IMR-90 (cell line): ENCODE measurements around the gene ZCWPW1. TPM values are rescaled to one million over a fixed set of nuclear protein-coding genes. Genes with fewer than 3 reads are reported as not detected.

ENCODE experiments used
- ATAC-seq: fragments of 200-7000 bp; cut with Tn5 transposase; 2 replicates; pipeline ENCODE4 v1.9.1; 2020; ENCODE audit warnings: low read depth, mild to moderate bottlenecking, moderate library complexity
- BruUV-seq: library from RNA; stranded (reverse); fragments of 400-500 nt; replicated peaks from 2 replicates; lab custom pipeline; 2021; lab: Mats Ljungman, UMichigan
- CTCF ChIA-PET: fragments of 300-600 bp; formaldehyde crosslinking; extraction: SDS; loops from one replicate; lab custom pipeline; 2021; ENCODE audit warnings: antibody characterized with exemption; lab: Yijun Ruan, JAX
- POLR2A ChIA-PET: fragments of 300-600 bp; sonication (Branson Sonifier 250); formaldehyde crosslinking; loops from one replicate; lab custom pipeline; 2022; ENCODE audit warnings: antibody characterized with exemption; ENCODE audit not compliant: unreplicated experiment; lab: Charles Lee
- DNase-seq: peaks from one replicate; pipeline ENCODE4 v3.0.0; 2013
- H2AFZ ChIP-seq: replicated peaks from 2 replicates; pipeline ENCODE3; 2013; ENCODE audit warnings: low read length, mild to moderate bottlenecking; ENCODE audit not compliant: poor library complexity
- H2AK5ac ChIP-seq: 2 replicates; pipeline ENCODE4 v1.6.1; 2013; ENCODE audit warnings: low read depth, low read length, inconsistent platforms
- H2AK9ac ChIP-seq: replicated peaks from 2 replicates; pipeline ENCODE3; 2013; ENCODE audit warnings: mild to moderate bottlenecking, low read depth, low read length, moderate library complexity; ENCODE audit not compliant: poor library complexity
- H2BK120ac ChIP-seq: 2 replicates; pipeline ENCODE4 v1.6.1; 2013; ENCODE audit warnings: low read depth, low read length, inconsistent platforms
- H2BK15ac ChIP-seq: 3 replicates; pipeline ENCODE4 v1.6.1; 2013; ENCODE audit warnings: low read depth, low read length, inconsistent platforms
- H2BK20ac ChIP-seq: 2 replicates; pipeline ENCODE4 v1.6.1; 2013; ENCODE audit warnings: low read depth, mild to moderate bottlenecking, inconsistent platforms, low read length, moderate library complexity
- H2BK5ac ChIP-seq: 2 replicates; pipeline ENCODE4 v1.6.1; 2013; ENCODE audit warnings: mild to moderate bottlenecking, low read depth, low read length, inconsistent platforms; ENCODE audit not compliant: poor library complexity, severe bottlenecking
- H3K14ac ChIP-seq: replicated peaks from 2 replicates; pipeline ENCODE4 v1.6.1; 2013; ENCODE audit warnings: low read depth, low read length, inconsistent platforms
- H3K18ac ChIP-seq: 2 replicates; pipeline ENCODE4 v1.6.1; 2013; ENCODE audit warnings: low read depth, low read length, control low read depth
- H3K23ac ChIP-seq: 2 replicates; pipeline ENCODE4 v1.6.1; 2013; ENCODE audit warnings: low read depth, low read length, inconsistent platforms
- H3K27ac ChIP-seq: 2 replicates; pipeline ENCODE4 v1.5.1; 2013; ENCODE audit warnings: mild to moderate bottlenecking, control low read depth, low read length; ENCODE audit not compliant: insufficient read depth
- H3K27me3 ChIP-seq: 2 replicates; pipeline ENCODE4 v1.6.1; 2013; ENCODE audit warnings: low read length; ENCODE audit not compliant: control insufficient read depth, insufficient read depth
- H3K36me3 ChIP-seq: 2 replicates; pipeline ENCODE4 v1.6.1; 2013; ENCODE audit warnings: low read length, mixed read lengths; ENCODE audit not compliant: control insufficient read depth, insufficient read depth
- H3K4ac ChIP-seq: 2 replicates; pipeline ENCODE4 v1.6.1; 2013; ENCODE audit warnings: low read depth, low read length, inconsistent platforms
- H3K4me1 ChIP-seq: 2 replicates; pipeline ENCODE4 v1.6.1; 2013; ENCODE audit warnings: low read length, mixed read lengths; ENCODE audit not compliant: control insufficient read depth, insufficient read depth
- H3K4me2 ChIP-seq: 2 replicates; pipeline ENCODE4 v1.6.1; 2013; ENCODE audit warnings: low read depth, mild to moderate bottlenecking, control low read depth, low read length, moderate library complexity
- H3K4me3 ChIP-seq: 2 replicates; pipeline ENCODE4 v1.5.1; 2013; ENCODE audit warnings: low read depth, mild to moderate bottlenecking, control low read depth, low read length, moderate library complexity; ENCODE audit not compliant: insufficient read depth
- H3K56ac ChIP-seq: 2 replicates; pipeline ENCODE4 v1.6.1; 2013; ENCODE audit warnings: low read length, inconsistent platforms; ENCODE audit not compliant: insufficient read depth; ENCODE audit errors: extremely low read depth
- H3K79me1 ChIP-seq, 2 experiments: 2 replicates each; pipeline ENCODE4 v1.6.1; 2013; ENCODE audit warnings: low read length in 2 of 2, inconsistent platforms in 1 of 2, low read depth in 1 of 2
- H3K9ac ChIP-seq: 2 replicates; pipeline ENCODE4 v1.6.1; 2013; ENCODE audit warnings: low read depth, low read length, control low read depth
- H3K9me1 ChIP-seq: 2 replicates; pipeline ENCODE4 v1.6.1; 2013; ENCODE audit warnings: low read length, inconsistent platforms; ENCODE audit not compliant: insufficient read depth
- H3K9me3 ChIP-seq: 2 replicates; pipeline ENCODE4 v1.6.1; 2013; ENCODE audit warnings: low read length; ENCODE audit not compliant: control insufficient read depth, insufficient read depth
- H4K20me1 ChIP-seq: 2 replicates; pipeline ENCODE4 v1.6.1; 2013; ENCODE audit warnings: low read length, inconsistent platforms; ENCODE audit not compliant: insufficient read depth
- H4K5ac ChIP-seq: 2 replicates; pipeline ENCODE4 v1.6.1; 2013; ENCODE audit warnings: mild to moderate bottlenecking, low read depth, low read length, control low read depth
- H4K8ac ChIP-seq, 2 experiments: 2 replicates each; pipeline ENCODE4 v1.6.1; 2013; ENCODE audit warnings: low read depth in 2 of 2, low read length in 2 of 2, control low read depth in 1 of 2, inconsistent platforms in 1 of 2
- H4K91ac ChIP-seq: 2 replicates; pipeline ENCODE4 v1.6.1; 2013; ENCODE audit warnings: low read depth, low read length, inconsistent platforms; ENCODE audit not compliant: insufficient read depth
- CEBPB ChIP-seq: IDR thresholded peaks from 2 replicates; pipeline ENCODE4 v1.6.1; 2012; ENCODE audit warnings: low read depth, low read length, improper control_type of control experiment
- CHD1 ChIP-seq: IDR thresholded peaks from 2 replicates; pipeline ENCODE4 v1.6.1; 2012; ENCODE audit warnings: low read depth, low read length, improper control_type of control experiment
- FOS ChIP-seq: fragments of 150-350 bp; IDR thresholded peaks from 2 replicates; pipeline ENCODE4 v1.6.1; 2016; ENCODE audit warnings: low read depth, low read length
- MAFK ChIP-seq: IDR thresholded peaks from 2 replicates; pipeline ENCODE4 v1.6.1; 2012; ENCODE audit warnings: low read depth, low read length, improper control_type of control experiment
- MAZ ChIP-seq: IDR thresholded peaks from 2 replicates; pipeline ENCODE4 v1.6.1; 2012; ENCODE audit warnings: low read depth, mild to moderate bottlenecking, low read length, improper control_type of control experiment, moderate library complexity, borderline replicate concordance
- MXI1 ChIP-seq: IDR thresholded peaks from 2 replicates; pipeline ENCODE4 v1.6.1; 2012; ENCODE audit warnings: low read depth, mild to moderate bottlenecking, low read length, moderate library complexity, borderline replicate concordance
- NFE2L2 ChIP-seq: fragments of 150-350 bp; IDR thresholded peaks from 2 replicates; pipeline ENCODE4 v1.6.1; 2016; ENCODE audit warnings: low read depth, mild to moderate bottlenecking, low read length
- POLR2A ChIP-seq: IDR thresholded peaks from 2 replicates; pipeline ENCODE4 v1.6.1; 2012; ENCODE audit warnings: mild to moderate bottlenecking, low read depth, low read length
- RAD21 ChIP-seq: IDR thresholded peaks from 2 replicates; pipeline ENCODE4 v1.6.1; 2012; ENCODE audit warnings: low read length, improper control_type of control experiment
- RCOR1 ChIP-seq: IDR thresholded peaks from 2 replicates; pipeline ENCODE4 v1.6.1; 2012; ENCODE audit warnings: mild to moderate bottlenecking, low read length, improper control_type of control experiment; ENCODE audit not compliant: insufficient replicate concordance
- RFX5 ChIP-seq: IDR thresholded peaks from 2 replicates; pipeline ENCODE4 v1.8.0; 2012; ENCODE audit warnings: low read depth, mild to moderate bottlenecking, low read length, moderate library complexity
- SMC3 ChIP-seq: fragments of 150-350 bp; IDR thresholded peaks from 2 replicates; pipeline ENCODE4 v1.6.1; 2016; ENCODE audit warnings: low read depth, mild to moderate bottlenecking, antibody characterized with exemption, low read length, moderate library complexity
- WGBS, 2 experiments: methylation state at CpG; one replicate each; pipeline versions ENCODE4 v1.1.5 to v1.1.7; 2013; ENCODE audit warnings: missing lambda C conversion rate in 2 of 2; ENCODE audit not compliant: insufficient read length in 1 of 2; ENCODE audit errors: extremely low coverage in 2 of 2; 5-methylcytosine and 5-hydroxymethylcytosine counted together
- dilution Hi-C: fragments of 300-500 bp; cut with HindIII; formaldehyde crosslinking; loops from one replicate; pipeline ENCODE4 v1.14.3; 2018; ENCODE audit warnings: low sequenced_read_pairs; ENCODE audit not compliant: unreplicated experiment
- in situ Hi-C: fragments of 300-500 bp; cut with MboI; formaldehyde crosslinking; loops from 3 replicates; pipeline ENCODE4 v1.14.3; 2019; ENCODE audit warnings: low sequenced_read_pairs, inconsistent platforms, mixed read lengths
- intact Hi-C: fragments of 100-400 bp; cut with micrococcal nuclease; formaldehyde crosslinking; loops from 2 replicates; pipeline ENCODE4 v1.10.0; 2022
- polyA plus RNA-seq, 3 experiments: library from polyadenylated mRNA; depleted of rRNA; stranded (reverse); fragments of >200 nt; gene quantifications; 2 replicates each; pipeline ENCODE4 v1.2.3, GENCODE V29; 2012; ENCODE audit warnings: low replicate concordance in 1 of 3
- total RNA-seq: library from RNA; depleted of rRNA; stranded (reverse); fragments of >200 nt; gene quantifications from 2 replicates; pipeline ENCODE4 v1.2.3, GENCODE V29; 2012
- TF ChIP-seq, protein P1 (sequence below): fragments of 150-350 bp; IDR thresholded peaks from 2 replicates; pipeline ENCODE4 v1.6.1; 2017; ENCODE audit warnings: mild to moderate bottlenecking, antibody characterized with exemption, low read length, low read depth
- TF ChIP-seq, protein P2 (sequence below): conservative IDR thresholded peaks from 2 replicates; pipeline ENCODE4 v1.5.1; 2012; ENCODE audit warnings: mild to moderate bottlenecking, low read depth, low read length, improper control_type of control experiment

ZCWPW1 gene
- total and polyA plus RNA-seq, 2 of the 4 experiments (the other 2 are of a cell fraction): 0.72 to 1.3 TPM

- H3K27ac ChIP-seq: peak overlapping the region; percentile 97
- no peaks in the 10 kb centered on the region for H3K9me3 ChIP-seq
- H2AFZ ChIP-seq: peak overlapping the region; percentile 90
- peak overlapping the region; percentile 85 for H3K4me2 ChIP-seq
- H3K56ac ChIP-seq: peak overlapping the region; percentile 98
- dilution Hi-C loops: no loop called here
- H3K36me3 ChIP-seq: peaks cover 20% of the 10 kb centered on the region
- peak overlapping the region; percentile 64 for H3K4me3 ChIP-seq
- H3K4ac ChIP-seq: peak overlapping the region; percentile 97
- H2BK120ac ChIP-seq: peak overlapping the region; percentile 95
- no peak overlapping the region for H2BK20ac ChIP-seq
- H2AK5ac ChIP-seq: peak overlapping the region; percentile 99
- 0% methylated on average over 6 of the region's 40 CpGs; no CpG with 5 or more reads in 1 of the 2 experiments for WGBS, 2 experiments
- H3K27me3 ChIP-seq: no peaks in the 10 kb centered on the region
- DNase-seq (peak; percentile 99), ATAC-seq (peak; percentile 74)
- peak overlapping the region; percentile 100 for H3K14ac ChIP-seq
- peak overlapping the region; percentile 79; the same call in 1 of the 3 replicates for H2BK15ac ChIP-seq
- peak overlapping the region; percentile 96 for H2BK5ac ChIP-seq
- H4K20me1 ChIP-seq: peaks cover 13% of the 10 kb centered on the region
- peak overlapping the region; percentile 98 for H3K23ac ChIP-seq
- H4K91ac ChIP-seq: peak overlapping the region; percentile 99
- peaks cover 12% of the 10 kb centered on the region for H3K9me1 ChIP-seq
- H4K8ac ChIP-seq: peak overlapping the region; percentile 73 to 99
- in situ Hi-C loops: loop anchor here (25.0 kb wide), 1 partner anchor 683 kb away; no protein-coding TSS in a partner anchor
- H3K18ac ChIP-seq: peak overlapping the region; percentile 89
- ChIA-PET CTCF (interaction anchor here (0.7 to 1.4 kb wide), 4 partner anchors 11 to 36 kb away, joined by 3 to 8 read pairs (median 4); no protein-coding TSS in a partner anchor), POLR2A (interaction anchor here (0.6 to 1.0 kb wide), 5 partner anchors 13 to 206 kb away, joined by 3 to 13 read pairs (median 5); partner anchors contain the start of gene FBXO24)
- peaks cover 6 to 39% of the 10 kb centered on the region in 2 experiments; a peak in 3 of 4 replicates for H3K79me1 ChIP-seq
- peak overlapping the region; percentile 95 for H3K9ac ChIP-seq
- H2AK9ac ChIP-seq: peak overlapping the region; percentile 98
- no TSS peak for BruUV-seq
- intact Hi-C loops: no loop called here
- H4K5ac ChIP-seq: peak overlapping the region; percentile 87
- peaks cover 7% of the 10 kb centered on the region; the same call in 1 of the 2 replicates for H3K4me1 ChIP-seq
- TF ChIP-seq FOS: no peak
- TF ChIP-seq RFX5: no peak
- no peak for TF ChIP-seq CHD1
- TF ChIP-seq MAZ: peak; percentile 99
- TF ChIP-seq, protein P1, sequence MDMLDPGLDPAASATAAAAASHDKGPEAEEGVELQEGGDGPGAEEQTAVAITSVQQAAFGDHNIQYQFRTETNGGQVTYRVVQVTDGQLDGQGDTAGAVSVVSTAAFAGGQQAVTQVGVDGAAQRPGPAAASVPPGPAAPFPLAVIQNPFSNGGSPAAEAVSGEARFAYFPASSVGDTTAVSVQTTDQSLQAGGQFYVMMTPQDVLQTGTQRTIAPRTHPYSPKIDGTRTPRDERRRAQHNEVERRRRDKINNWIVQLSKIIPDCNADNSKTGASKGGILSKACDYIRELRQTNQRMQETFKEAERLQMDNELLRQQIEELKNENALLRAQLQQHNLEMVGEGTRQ: peak; percentile 97
- TF ChIP-seq RAD21: no peak
- peak; percentile 88 for TF ChIP-seq POLR2A
- peak; percentile 85 for TF ChIP-seq NFE2L2
- TF ChIP-seq, protein P2, sequence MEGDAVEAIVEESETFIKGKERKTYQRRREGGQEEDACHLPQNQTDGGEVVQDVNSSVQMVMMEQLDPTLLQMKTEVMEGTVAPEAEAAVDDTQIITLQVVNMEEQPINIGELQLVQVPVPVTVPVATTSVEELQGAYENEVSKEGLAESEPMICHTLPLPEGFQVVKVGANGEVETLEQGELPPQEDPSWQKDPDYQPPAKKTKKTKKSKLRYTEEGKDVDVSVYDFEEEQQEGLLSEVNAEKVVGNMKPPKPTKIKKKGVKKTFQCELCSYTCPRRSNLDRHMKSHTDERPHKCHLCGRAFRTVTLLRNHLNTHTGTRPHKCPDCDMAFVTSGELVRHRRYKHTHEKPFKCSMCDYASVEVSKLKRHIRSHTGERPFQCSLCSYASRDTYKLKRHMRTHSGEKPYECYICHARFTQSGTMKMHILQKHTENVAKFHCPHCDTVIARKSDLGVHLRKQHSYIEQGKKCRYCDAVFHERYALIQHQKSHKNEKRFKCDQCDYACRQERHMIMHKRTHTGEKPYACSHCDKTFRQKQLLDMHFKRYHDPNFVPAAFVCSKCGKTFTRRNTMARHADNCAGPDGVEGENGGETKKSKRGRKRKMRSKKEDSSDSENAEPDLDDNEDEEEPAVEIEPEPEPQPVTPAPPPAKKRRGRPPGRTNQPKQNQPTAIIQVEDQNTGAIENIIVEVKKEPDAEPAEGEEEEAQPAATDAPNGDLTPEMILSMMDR: no peak
- no peak for TF ChIP-seq SMC3
- no peak for TF ChIP-seq RCOR1
- peak; percentile 52 for TF ChIP-seq MAFK
- TF ChIP-seq CEBPB: no peak
- TF ChIP-seq MXI1: peak; percentile 73; the same call in 1 of the 2 replicates
Measured at GRCh38 chr7:100428967-100429636, 599 bp upstream of the ZCWPW1 start.
